ENCODE results near the gene APBB2. TPM values are rescaled to one million over a fixed set of nuclear protein-coding genes. Genes with fewer than 3 reads are reported as not detected.

Gene APBB2
- total and polyA plus RNA-seq, 2 of the 8 experiments (the other 6 are each of a cell fraction or from before 2014, with no cell fraction given): 58.7 to 59.4 TPM

DNA sequence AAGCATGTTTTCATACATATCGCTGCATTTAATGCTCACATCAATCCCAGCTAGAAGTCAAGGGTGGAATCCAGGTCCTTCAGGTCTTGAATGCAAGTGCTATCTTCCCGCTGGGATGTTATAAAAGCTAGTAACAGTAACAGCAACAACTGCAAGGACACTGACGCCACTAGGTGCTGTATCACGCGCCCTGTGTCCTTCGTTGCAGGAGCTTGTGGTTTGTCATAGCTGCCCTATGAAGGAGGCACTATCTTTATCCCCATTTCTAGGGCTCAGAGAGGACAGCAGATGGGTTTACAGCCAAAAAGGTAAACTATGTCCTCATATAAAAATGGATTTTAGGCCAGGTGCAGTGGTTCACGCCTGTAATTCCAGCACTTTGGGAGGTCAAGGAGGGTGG lies 261.7 kb downstream of the APBB2 start (continued):
- TF ChIP-seq POU5F1 (IDR thresholded peaks at IDR 0.05; ENCODE audit: low read depth, low read length) (no peak), CHD2 (IDR thresholded peaks at IDR 0.05; ENCODE audit: low read length) (no peak), E2F6 (IDR thresholded peaks at IDR 0.05) (no peak), NANOG (IDR thresholded peaks at IDR 0.05; ENCODE audit: insufficient read depth, low read depth, low read length, poor library complexity, severe bottlenecking) (no peak), SP2 (IDR thresholded peaks at IDR 0.05; ENCODE audit: low read length) (no peak), ZNF274 (IDR thresholded peaks at IDR 0.05; ENCODE audit: borderline replicate concordance, extremely low read depth, low read length) (no peak)

Data from H1 (cell line).